GM12891 (cell line): ENCODE measurements around the gene EXOSC1.

Source experiments
- PAX5 ChIP-seq: IDR thresholded peaks from 2 replicates; pipeline ENCODE4 v1.6.1; 2011; ENCODE audit warnings: low read length, moderate library complexity, mild to moderate bottlenecking; ENCODE audit not compliant: insufficient read depth, severe bottlenecking
- POLR2A ChIP-seq: IDR thresholded peaks from 2 replicates; pipeline ENCODE4 v1.6.1; 2011; ENCODE audit warnings: low read depth, low read length, control low read depth
- TAF1 ChIP-seq: IDR thresholded peaks from 2 replicates; pipeline ENCODE4 v1.6.1; 2011; ENCODE audit warnings: low read depth, low read length, control low read depth

GRCh38 chr10:97464226-97464625 lies 18.4 kb upstream of the EXOSC1 start:
- TF ChIP-seq POLR2A (no peak), PAX5 (no peak), TAF1 (no peak)
